Breast epithelium (tissue), 3 donors: Measurements from ENCODE around the gene THRAP3.

ENCODE experiments used
- CTCF ChIP-seq, 3 donors: fragments of 450-650 bp; IDR thresholded peaks; one replicate each; pipeline ENCODE4 v1.5.1; 2016 to 2017; ENCODE audit warnings: antibody characterized with exemption in 3 of 3, mild to moderate bottlenecking in 3 of 3, moderate library complexity in 3 of 3
- POLR2A ChIP-seq: fragments of 450-650 bp; IDR thresholded peaks from one replicate; pipeline ENCODE4 v1.6.1; 2016; ENCODE audit warnings: antibody characterized with exemption, mild to moderate bottlenecking, moderate library complexity
- POLR2AphosphoS5 ChIP-seq, 3 donors: sonication (generic); formaldehyde crosslinking; IDR thresholded peaks; one replicate each; pipeline ENCODE4 v1.6.1; 2017; ENCODE audit warnings: antibody characterized with exemption in 3 of 3

GRCh38 chr1:36326499-36326898 is 102.3 kb downstream of the THRAP3 start:
- no peak for TF ChIP-seq CTCF (IDR thresholded peaks at IDR 0.05)
- TF ChIP-seq POLR2A: no peak
- TF ChIP-seq POLR2AphosphoS5 (IDR thresholded peaks at IDR 0.05): no peak
